22Rv1 (cell line): ENCODE results near the gene SWAP70.

ENCODE experiments used
- H3K27ac ChIP-seq: fragments of 450-650 bp; 2 replicates; pipeline ENCODE4 v1.5.1; 2017
- CTCF ChIP-seq: fragments of 450-650 bp; IDR thresholded peaks from 2 replicates; pipeline ENCODE4 v1.5.1; 2017; ENCODE audit warnings: mild to moderate bottlenecking
- ZFX ChIP-seq: fragments of 450-650 bp; IDR thresholded peaks from 2 replicates; pipeline ENCODE4 v1.6.1; 2017; ENCODE audit warnings: antibody characterized with exemption, borderline replicate concordance

Gene SWAP70

GRCh38 chr11:9680028-9680427 lies 16.2 kb downstream of the SWAP70 start:
- H3K27ac ChIP-seq, result no peak overlapping the region
- no peak for TF ChIP-seq CTCF

- H3K27ac ChIP-seq, result no peak overlapping the region
- TF ChIP-seq CTCF, result no peak
- no peak for TF ChIP-seq ZFX
Observed at GRCh38 chr11:9681583-9682372, 17.9 kb downstream of the SWAP70 start.

GRCh38 chr11:9687711-9688477 lies 24.0 kb downstream of the SWAP70 start:
- no peak for TF ChIP-seq ZFX
- no peak for TF ChIP-seq CTCF
- H3K27ac ChIP-seq, result no peak overlapping the region

GRCh38 chr11:9688716-9689511 lies 25.0 kb downstream of the SWAP70 start:
- TF ChIP-seq ZFX (no peak), CTCF (no peak)
- H3K27ac ChIP-seq, result no peak overlapping the region

- no peak overlapping the region for H3K27ac ChIP-seq
- TF ChIP-seq ZFX (no peak), CTCF (no peak)
Observed at GRCh38 chr11:9689721-9690120, 25.8 kb downstream of the SWAP70 start.

GRCh38 chr11:9691865-9692264 lies 28.0 kb downstream of the SWAP70 start:
- TF ChIP-seq ZFX (no peak), CTCF (no peak)
- H3K27ac ChIP-seq, result no peak overlapping the region
